HEK293 (cell line): ENCODE measurements around the gene SLC25A47.

Experiments
- CTCF ChIA-PET: fragments of 350-600 bp; formaldehyde crosslinking; extraction: SDS; loops from one replicate; lab custom pipeline; 2021; ENCODE audit warnings: antibody characterized with exemption; lab: Yijun Ruan, JAX
- POLR2A ChIA-PET: fragments of 300-600 bp; formaldehyde crosslinking; extraction: SDS; loops from one replicate; lab custom pipeline; 2020; ENCODE audit warnings: antibody characterized with exemption, inconsistent platforms; lab: Yijun Ruan, JAX
- H3K27ac ChIP-seq: fragments of 200-500 bp; sonication (Bioruptor generic); 2 replicates; pipeline ENCODE4 v1.5.1; 2014; ENCODE audit warnings: low read depth, low read length, control low read depth, inconsistent platforms; ENCODE audit errors: extremely low read depth
- H3K36me3 ChIP-seq, 2 experiments: fragments of 200-500 bp in 1 of 2; sonication (Bioruptor generic) in 1 of 2; 1 replicate in 1 of 2; 2 replicates in 1 of 2; pipeline ENCODE4 v1.5.1; 2014 to 2017; ENCODE audit warnings: inconsistent platforms in 2 of 2, low read length in 2 of 2; ENCODE audit not compliant: control insufficient read depth in 2 of 2, insufficient read depth in 1 of 2
- H3K4me1 ChIP-seq: fragments of 200-500 bp; sonication (Bioruptor generic); 2 replicates; pipeline ENCODE4 v1.5.1; 2014; ENCODE audit warnings: mild to moderate bottlenecking, low read length, inconsistent platforms; ENCODE audit not compliant: control insufficient read depth, insufficient read depth
- H3K4me3 ChIP-seq: 2 replicates; pipeline ENCODE4 v1.5.1; 2011; ENCODE audit warnings: low read depth, mild to moderate bottlenecking, control low read depth, low read length, moderate library complexity
- H3K9me3 ChIP-seq: fragments of 200-500 bp; sonication (Bioruptor generic); 2 replicates; pipeline ENCODE4 v1.5.1; 2014; ENCODE audit warnings: low read depth, low read length, inconsistent platforms; ENCODE audit not compliant: control insufficient read depth, insufficient read depth
- EGR2 ChIP-seq: fragments of 450-650 bp; formaldehyde crosslinking; IDR thresholded peaks from 2 replicates; pipeline ENCODE4 v1.5.1; 2016; ENCODE audit warnings: low read depth, missing biosample characterization, missing genetic modification characterization
- GLIS1 ChIP-seq: fragments of 450-650 bp; formaldehyde crosslinking; IDR thresholded peaks from 2 replicates; pipeline ENCODE4 v1.5.1; 2016; ENCODE audit warnings: missing biosample characterization, missing genetic modification characterization
- GLIS2 ChIP-seq: fragments of 450-650 bp; formaldehyde crosslinking; IDR thresholded peaks from 2 replicates; pipeline ENCODE4 v1.5.1; 2016; ENCODE audit warnings: missing biosample characterization, missing genetic modification characterization
- INSM2 ChIP-seq: fragments of 450-650 bp; formaldehyde crosslinking; IDR thresholded peaks from 2 replicates; pipeline ENCODE4 v1.5.1; 2016; ENCODE audit warnings: missing biosample characterization, missing genetic modification characterization
- KLF9 ChIP-seq: fragments of 450-650 bp; formaldehyde crosslinking; IDR thresholded peaks from 2 replicates; pipeline ENCODE4 v1.5.1; 2016; ENCODE audit warnings: missing biosample characterization, missing genetic modification characterization, low read depth
- OVOL3 ChIP-seq: fragments of 450-650 bp; formaldehyde crosslinking; IDR thresholded peaks from 2 replicates; pipeline ENCODE4 v1.5.1; 2016; ENCODE audit warnings: missing biosample characterization, missing genetic modification characterization
- REPIN1 ChIP-seq: fragments of 450-650 bp; formaldehyde crosslinking; IDR thresholded peaks from 2 replicates; pipeline ENCODE4 v1.5.1; 2017; ENCODE audit warnings: missing biosample characterization, missing genetic modification characterization, low read depth
- SP2 ChIP-seq: fragments of 450-650 bp; formaldehyde crosslinking; IDR thresholded peaks from 2 replicates; pipeline ENCODE4 v1.5.1; 2016; ENCODE audit warnings: missing biosample characterization, missing genetic modification characterization
- SP7 ChIP-seq: fragments of 450-650 bp; formaldehyde crosslinking; IDR thresholded peaks from 2 replicates; pipeline ENCODE4 v1.5.1; 2016; ENCODE audit warnings: missing biosample characterization, missing genetic modification characterization
- YY1 ChIP-seq: fragments of 450-650 bp; formaldehyde crosslinking; IDR thresholded peaks from 2 replicates; pipeline ENCODE4 v1.5.1; 2018; ENCODE audit warnings: missing biosample characterization, missing genetic modification characterization
- YY2 ChIP-seq: fragments of 450-650 bp; formaldehyde crosslinking; IDR thresholded peaks from 2 replicates; pipeline ENCODE4 v1.5.1; 2016; ENCODE audit warnings: missing biosample characterization, missing genetic modification characterization
- ZBTB48 ChIP-seq: fragments of 450-650 bp; formaldehyde crosslinking; IDR thresholded peaks from 2 replicates; pipeline ENCODE4 v1.5.1; 2016; ENCODE audit warnings: missing biosample characterization, missing genetic modification characterization
- ZBTB7A ChIP-seq: fragments of 450-650 bp; formaldehyde crosslinking; IDR thresholded peaks from 2 replicates; pipeline ENCODE4 v1.5.1; 2016; ENCODE audit warnings: low read depth, missing biosample characterization, missing genetic modification characterization
- ZFHX2 ChIP-seq: fragments of 450-650 bp; formaldehyde crosslinking; conservative IDR thresholded peaks from 2 replicates; pipeline ENCODE4 v1.5.1; 2016; ENCODE audit warnings: missing biosample characterization, missing genetic modification characterization
- ZFP37 ChIP-seq: fragments of 450-650 bp; formaldehyde crosslinking; IDR thresholded peaks from 2 replicates; pipeline ENCODE4 v1.5.1; 2016; ENCODE audit warnings: missing biosample characterization, missing genetic modification characterization
- ZIC2 ChIP-seq: fragments of 450-650 bp; formaldehyde crosslinking; IDR thresholded peaks from 2 replicates; pipeline ENCODE4 v1.5.1; 2016; ENCODE audit warnings: missing biosample characterization, missing genetic modification characterization
- ZNF10 ChIP-seq: fragments of 450-650 bp; formaldehyde crosslinking; IDR thresholded peaks from 2 replicates; pipeline ENCODE4 v1.5.1; 2017; ENCODE audit warnings: missing biosample characterization, missing genetic modification characterization
- ZNF121 ChIP-seq: fragments of 450-650 bp; formaldehyde crosslinking; IDR thresholded peaks from 2 replicates; pipeline ENCODE4 v1.5.1; 2016; ENCODE audit warnings: missing biosample characterization, missing genetic modification characterization
- ZNF157 ChIP-seq: fragments of 450-650 bp; formaldehyde crosslinking; IDR thresholded peaks from 2 replicates; pipeline ENCODE4 v1.5.1; 2016; ENCODE audit warnings: missing biosample characterization, missing genetic modification characterization
- ZNF169 ChIP-seq: fragments of 450-650 bp; formaldehyde crosslinking; IDR thresholded peaks from 2 replicates; pipeline ENCODE4 v1.5.1; 2016; ENCODE audit warnings: missing biosample characterization, missing genetic modification characterization
- ZNF19 ChIP-seq: fragments of 450-650 bp; formaldehyde crosslinking; IDR thresholded peaks from 2 replicates; pipeline ENCODE4; 2016; ENCODE audit warnings: missing biosample characterization, missing genetic modification characterization, low read depth
- ZNF292 ChIP-seq: fragments of 450-650 bp; formaldehyde crosslinking; IDR thresholded peaks from 2 replicates; pipeline ENCODE4 v1.5.1; 2016; ENCODE audit warnings: low read depth, missing biosample characterization, missing genetic modification characterization, borderline replicate concordance
- ZNF311 ChIP-seq: fragments of 450-650 bp; formaldehyde crosslinking; IDR thresholded peaks from 2 replicates; pipeline ENCODE4 v1.5.1; 2017; ENCODE audit warnings: missing biosample characterization, missing genetic modification characterization, borderline replicate concordance
- ZNF350 ChIP-seq: fragments of 450-650 bp; formaldehyde crosslinking; IDR thresholded peaks from 2 replicates; pipeline ENCODE4 v1.5.0; 2017; ENCODE audit warnings: missing biosample characterization, mild to moderate bottlenecking, missing genetic modification characterization
- ZNF37A ChIP-seq: fragments of 450-650 bp; IDR thresholded peaks from 2 replicates; pipeline ENCODE4 v1.5.1; 2018; ENCODE audit warnings: missing biosample characterization, missing genetic modification characterization
- ZNF549 ChIP-seq: fragments of 450-650 bp; IDR thresholded peaks from 2 replicates; pipeline ENCODE4 v1.5.1; 2018; ENCODE audit warnings: missing biosample characterization, missing genetic modification characterization, mild to moderate bottlenecking, inconsistent platforms, moderate library complexity
- ZNF610 ChIP-seq: fragments of 450-650 bp; formaldehyde crosslinking; IDR thresholded peaks from 2 replicates; pipeline ENCODE4 v1.5.1; 2016; ENCODE audit warnings: missing biosample characterization, missing genetic modification characterization, borderline replicate concordance
- ZNF621 ChIP-seq: fragments of 450-650 bp; formaldehyde crosslinking; IDR thresholded peaks from 2 replicates; pipeline ENCODE4 v1.5.1; 2017; ENCODE audit warnings: missing biosample characterization, missing genetic modification characterization
- ZNF76 ChIP-seq: fragments of 450-650 bp; formaldehyde crosslinking; IDR thresholded peaks from 2 replicates; pipeline ENCODE4; 2016; ENCODE audit warnings: low read depth, missing biosample characterization, missing genetic modification characterization, borderline replicate concordance
- TF ChIP-seq, protein P1 (sequence below): fragments of 450-650 bp; formaldehyde crosslinking; IDR thresholded peaks from 2 replicates; pipeline ENCODE4; 2016; ENCODE audit warnings: missing biosample characterization, missing genetic modification characterization
- TF ChIP-seq, protein P2 (sequence below): fragments of 450-650 bp; formaldehyde crosslinking; optimal IDR thresholded peaks from 2 replicates; pipeline ENCODE3; 2016; ENCODE audit warnings: missing biosample characterization, mild to moderate bottlenecking, missing genetic modification characterization

Gene SLC25A47

GRCh38 chr14:100304825-100305323 lies 18.3 kb upstream of the SLC25A47 start (continued):
- TF ChIP-seq, protein P1, sequence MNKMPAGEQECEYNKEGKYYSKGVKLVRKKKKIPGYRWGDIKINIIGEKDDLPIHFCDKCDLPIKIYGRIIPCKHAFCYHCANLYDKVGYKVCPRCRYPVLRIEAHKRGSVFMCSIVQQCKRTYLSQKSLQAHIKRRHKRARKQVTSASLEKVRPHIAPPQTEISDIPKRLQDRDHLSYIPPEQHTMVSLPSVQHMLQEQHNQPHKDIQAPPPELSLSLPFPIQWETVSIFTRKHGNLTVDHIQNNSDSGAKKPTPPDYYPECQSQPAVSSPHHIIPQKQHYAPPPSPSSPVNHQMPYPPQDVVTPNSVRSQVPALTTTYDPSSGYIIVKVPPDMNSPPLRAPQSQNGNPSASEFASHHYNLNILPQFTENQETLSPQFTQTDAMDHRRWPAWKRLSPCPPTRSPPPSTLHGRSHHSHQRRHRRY: no peak
- TF ChIP-seq OVOL3: no peak
- 0 out of 2 replicates have a peak, but pooled peaks have one; percentile 5 for TF ChIP-seq ZNF10 (tag by site-specific recombination)
- TF ChIP-seq ZNF37A (tag by site-specific recombination): no peak
- TF ChIP-seq ZNF19 (tag by site-specific recombination): no peak
- TF ChIP-seq, protein P2, sequence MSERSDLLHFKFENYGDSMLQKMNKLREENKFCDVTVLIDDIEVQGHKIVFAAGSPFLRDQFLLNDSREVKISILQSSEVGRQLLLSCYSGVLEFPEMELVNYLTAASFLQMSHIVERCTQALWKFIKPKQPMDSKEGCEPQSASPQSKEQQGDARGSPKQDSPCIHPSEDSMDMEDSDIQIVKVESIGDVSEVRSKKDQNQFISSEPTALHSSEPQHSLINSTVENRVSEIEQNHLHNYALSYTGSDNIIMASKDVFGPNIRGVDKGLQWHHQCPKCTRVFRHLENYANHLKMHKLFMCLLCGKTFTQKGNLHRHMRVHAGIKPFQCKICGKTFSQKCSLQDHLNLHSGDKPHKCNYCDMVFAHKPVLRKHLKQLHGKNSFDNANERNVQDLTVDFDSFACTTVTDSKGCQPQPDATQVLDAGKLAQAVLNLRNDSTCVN (tag by site-specific recombination): no peak
- peak; percentile 35; the same call in 1 of the 2 replicates for TF ChIP-seq ZNF621 (tag by site-specific recombination)
- peak; percentile 27; the same call in 1 of the 2 replicates for TF ChIP-seq ZBTB48 (tag by site-specific recombination)
- TF ChIP-seq YY1 (tag by site-specific recombination): no peak
- no peak for TF ChIP-seq REPIN1 (tag by site-specific recombination)
- no peak for TF ChIP-seq ZFP37 (tag by site-specific recombination)
- TF ChIP-seq ZNF169 (tag by site-specific recombination): no peak
- TF ChIP-seq EGR2 (tag by site-specific recombination): no peak
- TF ChIP-seq ZNF549 (tag by site-specific recombination): no peak
- no peak for TF ChIP-seq ZNF610 (tag by site-specific recombination)
- peak; percentile 94 for TF ChIP-seq KLF9 (tag by site-specific recombination)
- TF ChIP-seq ZNF350 (tag by site-specific recombination): no peak
- TF ChIP-seq YY2: no peak
- no peak for TF ChIP-seq ZNF292
- TF ChIP-seq ZNF311 (tag by site-specific recombination): no peak

DNA sequence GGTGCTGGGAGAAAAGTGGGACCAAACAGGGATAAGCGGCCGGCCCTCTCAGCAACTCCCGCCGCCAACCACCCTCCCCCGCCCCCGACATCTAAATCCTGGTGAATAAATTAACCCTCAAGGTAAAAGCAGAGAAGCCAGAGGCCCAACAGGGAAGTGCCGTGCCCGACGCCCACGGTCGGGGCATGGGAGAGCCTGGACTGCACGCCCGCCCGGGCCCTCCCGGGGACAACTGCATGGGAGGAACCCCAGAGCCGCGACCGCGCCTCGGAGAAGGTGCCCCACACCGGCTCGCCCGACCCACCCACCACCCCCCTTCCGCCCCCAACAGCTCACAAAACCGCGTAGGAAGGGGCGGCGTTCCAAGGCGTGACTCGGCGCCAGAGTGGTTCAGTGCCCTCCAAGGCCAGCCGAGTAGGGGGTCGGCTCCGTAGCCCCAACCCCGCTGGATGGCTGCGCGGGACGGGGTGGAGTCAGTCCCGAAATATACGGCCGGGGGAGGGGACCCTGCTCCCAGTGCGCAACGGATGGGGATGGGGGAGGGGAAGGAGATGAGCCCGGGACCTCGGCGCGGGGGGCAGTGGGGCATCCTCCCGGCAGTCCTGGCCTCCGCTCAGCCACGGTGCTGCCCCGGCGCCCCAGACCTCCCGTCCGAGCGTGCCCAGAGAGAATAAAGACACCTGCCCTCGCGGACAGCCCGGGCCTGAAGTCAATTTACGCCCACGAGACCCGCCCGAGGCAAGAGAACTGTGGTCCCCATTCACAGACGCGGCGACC lies 17.6 kb upstream of the SLC25A47 start:
- Histone ChIP-seq H3K4me3 (peak overlapping the region; percentile 55), H3K4me1 (peaks cover 2% of the 10 kb centered on the region; the same call in 1 of the 2 replicates), H3K9me3 (no peaks in the 10 kb centered on the region), H3K27ac (peak overlapping the region; percentile 54; the same call in 1 of the 2 replicates), H3K36me3 (no peaks in the 10 kb centered on the region)
- ChIA-PET CTCF (interaction anchor here (0.5 to 3.4 kb wide), 3 partner anchors 20 to 574 kb away, joined by 3 to 15 read pairs (median 4); no protein-coding TSS in a partner anchor), POLR2A (interaction anchor here (0.9 kb wide), 1 partner anchor 70 kb away, joined by 5 read pairs; a partner anchor contains a TSS)
- no peak for TF ChIP-seq ZNF121 (tag by site-specific recombination)
- TF ChIP-seq GLIS2 (tag by site-specific recombination): peak; percentile 86
- peak; percentile 44; the same call in 1 of the 2 replicates for TF ChIP-seq ZBTB7A
- TF ChIP-seq ZFHX2 (tag by site-specific recombination): peak; percentile 91
- TF ChIP-seq SP7 (tag by site-specific recombination): 0 out of 2 replicates have a peak, but pooled peaks have one; percentile 12
- 0 out of 2 replicates have a peak, but pooled peaks have one; percentile 7 for TF ChIP-seq ZBTB48 (tag by site-specific recombination)
- peak; percentile 78 for TF ChIP-seq EGR2 (tag by site-specific recombination)
- TF ChIP-seq SP2 (tag by site-specific recombination): peak; percentile 47
- peak; percentile 84 for TF ChIP-seq ZNF76 (tag by site-specific recombination)
- TF ChIP-seq GLIS1: peak; percentile 73
- no peak for TF ChIP-seq ZNF157 (tag by site-specific recombination)
- TF ChIP-seq ZIC2 (tag by site-specific recombination): peak; percentile 36
- no peak for TF ChIP-seq INSM2 (tag by site-specific recombination)
